ENCODE data around the gene TMTC3.

DNA sequence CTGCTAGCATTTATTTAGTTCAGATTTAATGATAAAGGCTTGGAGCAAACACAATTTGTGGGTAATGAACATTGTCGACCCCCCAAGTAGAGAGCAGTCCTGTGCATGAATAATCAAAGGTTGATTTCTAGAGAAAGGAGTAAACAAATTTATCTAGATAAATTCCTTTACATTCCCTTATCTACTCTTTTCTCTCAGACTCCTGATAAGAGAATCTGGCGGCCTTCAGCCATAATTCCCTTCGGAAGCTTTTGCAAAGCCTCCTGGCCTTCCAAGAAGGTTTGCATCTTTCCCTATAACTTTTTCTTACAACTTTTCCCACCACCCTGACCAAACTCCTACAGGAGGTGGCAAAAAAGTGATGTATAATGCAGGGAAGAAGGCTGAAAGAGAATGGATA, 42.1 kb downstream of the TMTC3 start:
- no peak for TF ChIP-seq CTCF (IDR thresholded peaks at IDR 0.05)
- TF ChIP-seq POLR2A (IDR thresholded peaks at IDR 0.05): no peak
